IPS-11a (cell line): ENCODE results near the gene RSU1.

Experiments
- H3K4me3 ChIP-seq: one replicate; pipeline ENCODE4 v1.5.1; 2013; ENCODE audit warnings: low read depth, low read length, control low read depth

RSU1 gene

DNA sequence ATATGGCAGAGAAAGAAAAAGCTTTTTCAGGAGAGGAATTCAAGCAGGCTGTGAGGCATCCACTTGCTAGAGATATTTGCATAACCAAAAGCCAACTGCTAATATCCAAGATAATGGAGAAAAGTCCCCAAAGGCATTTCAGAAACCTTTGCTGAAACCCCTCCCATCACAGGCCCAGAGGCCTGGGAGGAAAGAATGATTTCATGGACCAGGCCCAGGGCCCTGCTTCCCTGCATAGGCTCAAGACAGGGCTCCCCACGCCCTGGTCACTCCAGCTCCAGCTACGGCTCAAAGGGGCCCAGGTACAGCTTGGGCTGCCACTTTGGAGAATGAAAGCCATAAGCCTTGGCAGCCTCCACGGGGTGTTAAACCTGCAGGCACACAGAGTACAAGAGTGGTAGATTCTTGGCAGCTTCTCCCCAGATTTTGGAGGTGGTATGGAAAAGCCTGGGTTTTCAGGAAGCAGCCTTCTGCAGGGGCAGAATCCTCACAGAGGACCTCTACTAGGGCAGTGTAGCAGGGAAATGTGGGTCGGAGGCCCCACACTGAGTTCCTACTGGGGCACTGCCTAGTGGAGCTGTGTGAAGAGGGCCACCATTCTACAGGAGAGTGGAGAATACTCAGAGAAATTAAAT, 5.6 kb upstream of the RSU1 start:
- no peak overlapping the region for H3K4me3 ChIP-seq

DNA sequence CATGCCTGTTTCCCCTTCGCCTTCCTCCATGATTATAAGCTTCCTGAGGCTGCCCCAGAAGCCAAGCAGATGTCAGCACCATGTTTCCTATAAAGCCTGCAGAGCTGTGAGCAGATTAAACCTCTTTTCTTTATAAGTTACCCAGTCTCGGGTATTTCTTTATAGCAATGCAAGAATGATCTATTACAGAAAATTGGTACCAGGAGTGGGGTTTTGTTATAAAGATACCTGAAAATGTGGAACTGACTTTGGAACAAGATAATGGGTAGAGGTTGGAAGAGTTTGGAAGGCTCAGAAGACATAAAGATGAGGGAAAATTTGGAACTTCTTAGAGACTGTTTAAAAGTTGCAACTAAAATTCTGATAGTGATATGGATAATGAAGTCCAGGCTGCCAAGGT, 4.8 kb upstream of the RSU1 start:
- H3K4me3 ChIP-seq, result no peak overlapping the region

DNA sequence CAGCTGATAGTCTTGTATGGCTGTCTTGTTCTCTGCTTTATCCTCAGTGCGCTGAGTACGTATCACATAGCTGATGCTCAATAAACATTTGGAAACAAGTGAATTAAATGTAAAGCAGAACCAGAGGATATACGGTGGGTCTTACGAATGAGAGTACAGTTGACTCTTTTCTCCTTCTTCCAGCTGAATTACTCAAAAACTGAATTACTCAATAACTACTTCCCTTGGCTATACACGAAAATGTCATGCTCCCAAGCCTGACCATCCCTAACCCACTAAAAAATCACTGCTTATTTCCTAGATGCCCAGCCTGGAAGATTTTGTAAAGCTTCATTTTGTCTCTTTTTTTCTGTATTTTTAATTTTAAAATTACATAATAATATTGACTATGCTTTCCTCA, 3.2 kb upstream of the RSU1 start:
- no peak overlapping the region for H3K4me3 ChIP-seq

DNA sequence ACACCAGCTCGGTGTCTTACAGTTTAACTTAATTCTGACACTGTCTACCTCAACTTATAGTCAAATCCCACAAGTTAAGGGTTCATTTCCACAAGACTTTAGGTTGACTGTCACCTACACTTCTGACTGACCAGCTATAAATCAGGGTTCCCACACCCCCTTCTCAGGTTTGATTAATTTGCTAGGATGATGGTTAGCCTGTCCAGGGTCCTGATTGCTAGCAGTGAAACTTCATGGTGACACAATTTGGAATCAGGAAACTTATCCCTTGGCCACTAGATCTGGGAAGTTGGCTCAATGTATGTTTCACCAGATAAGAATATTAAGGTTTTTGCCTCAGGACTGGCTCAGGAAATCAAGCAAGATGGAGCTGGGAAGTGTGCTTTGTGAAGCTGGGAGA, 2.8 kb upstream of the RSU1 start:
- H3K4me3 ChIP-seq, result no peak overlapping the region

DNA sequence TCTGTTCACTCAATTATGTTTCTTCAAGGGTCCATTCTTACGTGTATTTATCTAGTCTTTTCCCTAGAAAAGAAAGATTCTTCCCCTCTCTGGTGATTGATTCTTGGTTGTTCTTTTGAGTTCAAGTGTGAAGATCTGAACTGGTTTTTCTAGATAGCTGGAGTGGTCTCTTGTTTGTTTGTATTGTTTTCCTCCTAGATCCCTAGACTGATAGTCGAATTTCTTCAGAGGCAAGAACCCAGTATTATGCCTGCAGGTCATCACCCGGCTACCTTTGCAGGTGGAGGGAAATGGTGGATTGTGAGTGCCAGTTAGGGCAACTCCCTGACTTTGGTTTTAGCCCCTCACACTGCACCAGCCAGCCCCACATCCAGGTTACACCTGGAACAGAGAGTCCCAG, 2.2 kb upstream of the RSU1 start:
- no peak overlapping the region for H3K4me3 ChIP-seq

DNA sequence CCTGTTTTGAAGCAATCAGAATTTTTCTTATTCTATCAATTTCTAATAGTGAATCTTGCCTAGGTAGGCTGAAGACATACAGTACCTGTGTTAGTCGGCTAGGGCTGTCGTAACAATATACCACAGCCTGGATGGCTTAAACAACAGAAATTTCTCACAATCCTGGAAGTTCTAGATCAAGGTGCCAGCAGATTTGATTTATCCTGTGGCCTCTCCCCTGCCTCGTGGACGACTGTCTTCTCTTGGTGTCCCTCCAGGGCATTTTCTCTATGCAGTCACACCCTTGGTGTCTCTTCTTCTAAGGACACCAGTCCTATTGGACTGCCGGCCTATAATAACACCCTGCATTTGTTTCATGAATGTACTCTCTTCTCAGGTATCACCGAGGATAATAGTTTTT, 1.8 kb upstream of the RSU1 start:
- no peak overlapping the region for H3K4me3 ChIP-seq

DNA sequence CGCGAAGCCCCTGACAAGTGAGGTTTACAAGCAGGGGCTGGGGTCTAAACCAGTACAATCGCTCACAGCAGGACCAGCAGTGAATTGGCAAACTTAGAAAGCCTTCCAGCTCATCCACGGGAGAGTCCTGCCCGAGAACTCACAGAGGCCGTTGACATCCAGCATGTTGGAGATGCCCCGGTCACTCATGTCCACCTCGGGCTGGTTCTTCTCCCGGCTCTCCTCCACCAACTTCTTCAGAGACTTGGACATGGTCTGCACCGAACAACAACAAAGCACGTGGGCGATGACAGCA, 447 bp downstream of the RSU1 start:
- H3K4me3 ChIP-seq, result peak overlapping the region; percentile 95

DNA sequence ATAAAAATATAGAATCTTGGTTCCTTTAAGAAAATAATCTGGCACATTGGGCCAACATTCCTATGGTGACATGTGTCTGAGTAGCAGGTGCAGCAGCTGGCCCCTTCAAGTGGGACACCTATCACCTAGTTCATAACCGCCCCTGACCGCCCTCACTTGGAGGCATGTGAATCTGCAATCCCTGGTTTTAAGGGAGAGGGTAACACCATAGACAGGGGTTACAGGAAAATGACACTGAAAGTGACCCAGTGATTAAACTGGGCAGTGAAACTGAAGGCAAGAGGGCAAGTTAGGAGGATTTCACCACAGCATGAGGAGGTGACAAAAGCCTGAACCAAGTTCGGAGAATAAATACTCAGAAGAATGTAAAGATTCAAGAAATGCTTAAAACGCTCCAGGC, 1.1 kb downstream of the RSU1 start:
- peak overlapping the region; percentile 95 for H3K4me3 ChIP-seq

DNA sequence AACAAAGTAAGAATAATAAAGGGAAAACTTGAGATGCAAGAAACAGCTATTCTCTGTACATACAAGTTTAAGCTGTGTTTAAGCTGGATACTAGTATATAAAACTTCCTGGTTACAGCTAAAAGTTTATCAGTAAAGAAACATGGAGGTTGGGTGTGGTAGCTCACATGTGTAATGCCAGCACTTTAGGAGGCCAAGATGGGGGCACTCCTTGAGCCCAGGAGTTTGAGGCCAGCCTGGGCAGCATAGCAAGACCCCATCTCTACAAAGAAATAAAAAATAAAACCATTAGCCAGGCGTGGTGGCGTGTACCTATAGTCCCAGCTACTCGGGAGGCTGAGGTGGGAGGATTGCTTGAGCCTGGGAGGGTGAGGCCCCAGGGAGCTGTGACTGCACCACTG, 3.2 kb downstream of the RSU1 start:
- no peak overlapping the region for H3K4me3 ChIP-seq

DNA sequence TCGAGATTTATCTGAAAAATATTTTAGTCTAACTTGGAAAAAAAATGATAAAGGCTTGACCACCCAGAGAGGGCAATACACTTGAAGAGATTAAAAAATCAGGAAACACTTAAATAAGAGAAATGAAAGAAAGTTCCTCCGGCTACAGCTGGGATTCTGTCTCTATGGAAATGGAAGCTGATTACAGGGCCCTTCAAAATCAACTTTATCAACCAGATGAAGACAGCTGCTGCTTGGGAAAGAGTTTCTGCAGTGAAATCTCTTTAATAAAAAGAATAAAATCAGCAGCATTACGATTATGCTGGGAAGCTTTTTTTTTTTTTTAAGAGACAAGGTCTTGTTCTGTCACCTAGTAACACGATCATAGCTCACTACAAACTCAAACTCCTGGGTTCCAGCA, 4.5 kb downstream of the RSU1 start:
- no peak overlapping the region for H3K4me3 ChIP-seq

DNA sequence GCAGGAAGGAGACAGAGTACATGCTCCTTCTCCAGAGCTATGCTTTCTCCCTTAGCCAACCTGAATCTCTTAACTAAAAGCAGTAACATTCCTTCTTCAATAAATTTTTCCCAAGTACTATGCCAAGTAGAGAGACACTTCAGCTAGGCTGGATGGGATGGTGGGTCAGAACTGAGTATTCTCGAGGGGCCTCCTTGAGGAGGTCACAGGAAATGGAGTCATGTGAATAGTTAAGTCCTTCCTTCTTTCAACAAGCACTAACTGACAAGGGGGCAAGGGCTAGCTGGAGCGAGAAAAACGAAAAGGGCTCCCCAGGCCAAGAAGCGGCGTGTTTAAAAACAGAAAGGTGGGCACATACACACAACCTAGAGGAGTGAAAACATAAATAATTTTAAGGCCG, 5.5 kb downstream of the RSU1 start:
- no peak overlapping the region for H3K4me3 ChIP-seq

DNA sequence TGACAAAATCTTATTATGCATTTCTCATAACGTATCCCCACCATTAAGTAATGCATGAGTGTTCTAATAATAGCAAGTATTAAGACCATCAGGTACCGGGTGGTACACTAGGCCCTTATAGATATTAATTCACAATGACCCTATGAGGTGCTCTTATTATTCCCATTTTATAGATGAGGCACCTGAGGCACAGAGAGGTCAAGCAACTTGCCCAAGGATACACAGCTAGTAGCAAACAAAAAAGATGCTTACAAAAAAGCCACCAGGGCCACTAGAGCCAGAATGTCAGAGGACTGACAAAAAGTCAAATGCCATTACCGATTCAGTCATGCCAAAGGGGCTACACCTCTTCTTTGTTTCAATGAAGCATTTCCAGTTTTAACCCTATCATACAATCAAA, 5.9 kb downstream of the RSU1 start:
- no peak overlapping the region for H3K4me3 ChIP-seq

DNA sequence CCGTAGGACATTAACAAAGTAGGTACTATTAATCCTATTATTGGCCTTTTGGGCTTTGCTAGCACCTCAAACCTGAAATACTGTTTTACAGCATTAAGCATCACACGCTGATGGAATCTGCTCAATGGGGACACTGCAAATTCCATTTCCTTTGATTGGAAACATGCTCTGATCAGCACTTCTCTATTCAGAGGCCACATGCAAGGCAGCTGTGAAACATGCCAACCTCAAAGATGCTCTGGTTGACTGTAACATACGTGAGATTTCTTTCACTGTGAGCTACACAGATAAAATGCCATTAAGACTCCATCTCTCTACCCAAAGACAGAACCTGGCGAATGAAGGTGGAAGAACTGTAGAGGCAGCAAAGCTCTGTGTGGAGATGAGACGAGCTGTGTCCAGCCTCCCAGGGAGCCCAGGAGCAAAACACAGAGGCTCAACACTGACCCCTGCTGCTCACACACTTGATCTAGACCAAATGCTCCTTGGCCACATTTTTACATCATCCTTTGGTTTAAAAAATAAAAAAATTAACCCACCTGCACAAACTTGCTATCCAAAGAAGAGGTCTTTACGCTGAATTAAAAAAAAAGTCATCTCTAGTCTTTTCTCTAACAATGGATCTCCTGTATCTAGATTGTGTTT, 8.0 kb downstream of the RSU1 start:
- no peak overlapping the region for H3K4me3 ChIP-seq

DNA sequence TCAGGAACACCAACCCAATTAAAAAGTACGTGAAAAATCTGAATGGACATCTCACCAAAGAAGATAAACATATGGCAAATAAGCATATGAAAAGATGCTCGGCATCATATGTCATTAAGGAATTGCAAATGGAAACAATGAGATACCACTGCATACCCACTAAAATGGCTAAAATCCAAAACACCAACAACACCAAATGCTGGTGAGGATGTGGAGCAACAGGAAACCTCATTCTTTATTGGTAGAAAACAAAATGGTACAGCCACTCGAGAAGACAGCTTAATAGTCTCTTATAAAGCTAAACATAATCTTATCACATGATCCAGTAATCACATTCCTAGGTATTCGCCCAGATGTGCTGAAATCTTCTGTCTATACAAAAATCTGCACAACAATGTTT, 13.1 kb downstream of the RSU1 start:
- no peak overlapping the region for H3K4me3 ChIP-seq

DNA sequence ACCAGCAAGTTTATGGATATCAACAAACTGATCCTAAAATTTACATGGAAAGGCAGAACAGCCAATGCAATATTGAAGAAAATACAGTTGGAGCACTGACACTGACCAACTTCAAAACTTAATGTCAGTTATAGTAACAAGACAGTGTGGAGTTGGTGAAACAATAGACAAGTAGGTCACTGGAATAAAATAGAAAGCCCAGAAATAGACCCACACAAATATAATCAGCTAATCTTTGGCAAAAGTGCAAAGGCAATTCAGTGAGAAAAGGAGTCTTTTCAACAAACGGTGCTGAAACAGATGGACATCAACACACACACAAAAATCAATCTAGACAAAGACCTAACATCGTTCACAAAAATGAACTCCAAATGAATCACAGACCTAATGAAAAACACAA, 13.8 kb downstream of the RSU1 start:
- H3K4me3 ChIP-seq, result no peak overlapping the region

DNA sequence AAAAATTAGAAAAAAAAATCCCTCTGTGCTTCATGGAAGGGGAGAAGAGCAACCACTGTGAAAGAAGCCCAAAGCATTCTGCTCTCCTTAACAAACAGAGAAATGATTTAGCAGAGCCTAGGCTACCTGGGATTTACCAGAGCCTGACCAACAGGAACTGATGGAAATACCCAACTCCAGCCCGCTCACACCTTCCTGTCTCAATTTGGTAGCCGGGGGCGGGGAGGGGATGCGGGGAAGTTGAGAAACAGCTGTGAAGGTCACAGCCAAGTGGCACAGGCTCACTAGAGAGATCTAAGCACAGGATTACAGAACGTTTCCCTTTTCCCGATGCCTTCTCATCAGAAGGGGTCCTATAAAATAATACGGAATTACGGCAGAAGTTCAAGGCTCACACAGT, 17.6 kb downstream of the RSU1 start:
- no peak overlapping the region for H3K4me3 ChIP-seq

DNA sequence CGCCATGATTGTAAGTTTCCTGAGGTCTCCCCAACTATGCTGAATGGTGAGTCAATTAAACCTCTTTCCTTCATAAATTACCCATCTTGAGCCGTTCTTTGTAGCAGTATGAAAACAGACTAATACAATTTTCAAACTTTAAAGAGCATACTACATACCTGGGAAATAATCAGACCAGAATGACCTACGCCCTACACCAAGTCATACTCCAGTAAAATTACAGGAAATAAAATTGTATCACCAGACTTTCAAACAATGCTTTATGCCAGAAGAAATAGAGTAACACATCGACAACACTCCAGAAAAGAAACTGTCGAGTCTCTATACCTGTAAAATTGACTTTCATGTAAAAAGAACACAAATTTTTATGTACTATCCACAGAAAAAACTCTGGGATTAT, 18.7 kb downstream of the RSU1 start:
- H3K4me3 ChIP-seq, result no peak overlapping the region

DNA sequence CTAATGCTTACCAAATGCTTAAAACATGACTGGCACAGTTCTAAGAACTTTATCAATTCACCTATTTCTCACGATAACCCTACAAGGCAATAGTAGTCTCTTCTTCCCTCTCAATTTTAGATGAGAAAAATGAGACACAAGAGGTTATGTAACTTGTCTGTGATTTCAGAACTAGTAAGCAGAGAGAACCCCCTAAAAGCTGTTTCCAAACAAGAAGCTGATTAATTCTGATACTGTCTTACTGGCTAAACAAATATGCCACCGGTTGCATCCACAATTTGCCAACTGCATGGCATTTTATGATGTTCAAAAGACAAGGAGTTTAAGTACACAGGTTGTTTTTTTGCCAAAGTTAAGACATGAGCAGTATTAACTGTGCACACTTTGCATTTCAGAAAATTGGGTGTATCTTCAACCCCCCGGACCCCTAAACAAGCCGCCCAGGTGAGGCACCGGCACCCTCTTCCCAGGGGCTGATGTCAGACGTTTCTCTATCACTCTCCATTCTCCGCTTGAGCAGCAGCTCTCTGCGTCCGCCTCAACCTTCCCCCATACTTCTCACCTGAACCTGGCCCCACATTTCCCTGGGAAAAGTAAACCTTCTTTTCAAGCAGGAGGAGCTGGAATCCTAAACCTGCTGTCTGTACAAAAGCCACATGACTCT, 21.7 kb downstream of the RSU1 start:
- no peak overlapping the region for H3K4me3 ChIP-seq

DNA sequence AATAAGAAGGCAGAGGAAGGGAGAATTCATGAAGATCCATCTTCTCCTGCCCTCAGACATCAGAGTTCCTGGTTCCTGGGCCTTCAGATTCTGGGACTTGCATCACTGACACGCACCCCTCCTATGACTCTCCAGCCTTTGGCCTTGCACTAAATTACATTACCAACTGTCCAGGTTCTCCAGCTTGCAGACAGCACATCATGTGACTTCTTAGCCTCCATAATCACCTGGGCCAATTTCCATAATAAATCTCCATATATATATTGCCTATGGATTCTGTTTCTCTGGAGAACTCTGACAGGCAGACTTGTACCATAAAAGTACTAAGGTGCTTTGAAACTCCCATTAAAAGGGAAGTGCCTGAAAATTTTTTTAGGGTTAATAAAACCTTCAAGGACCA, 23.2 kb downstream of the RSU1 start:
- H3K4me3 ChIP-seq, result no peak overlapping the region

DNA sequence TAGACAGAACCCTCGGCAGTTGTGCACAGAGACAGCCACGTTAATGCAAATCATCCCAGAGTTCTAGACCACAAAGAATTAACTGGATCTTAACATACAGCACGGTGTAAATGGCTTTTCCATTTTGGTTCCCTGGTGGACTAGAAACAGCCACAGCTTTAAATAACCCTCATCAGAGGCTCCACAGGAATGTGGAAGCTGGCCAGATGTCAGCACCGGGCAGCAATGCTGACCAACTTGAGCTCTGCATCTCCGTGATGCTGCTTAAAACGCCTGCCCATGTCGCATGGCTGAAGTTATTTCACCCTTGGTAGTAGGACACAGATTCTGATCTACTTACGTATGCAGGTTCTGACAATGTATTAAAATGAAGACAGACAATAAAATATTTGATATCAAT, 24.5 kb downstream of the RSU1 start:
- H3K4me3 ChIP-seq, result no peak overlapping the region

DNA sequence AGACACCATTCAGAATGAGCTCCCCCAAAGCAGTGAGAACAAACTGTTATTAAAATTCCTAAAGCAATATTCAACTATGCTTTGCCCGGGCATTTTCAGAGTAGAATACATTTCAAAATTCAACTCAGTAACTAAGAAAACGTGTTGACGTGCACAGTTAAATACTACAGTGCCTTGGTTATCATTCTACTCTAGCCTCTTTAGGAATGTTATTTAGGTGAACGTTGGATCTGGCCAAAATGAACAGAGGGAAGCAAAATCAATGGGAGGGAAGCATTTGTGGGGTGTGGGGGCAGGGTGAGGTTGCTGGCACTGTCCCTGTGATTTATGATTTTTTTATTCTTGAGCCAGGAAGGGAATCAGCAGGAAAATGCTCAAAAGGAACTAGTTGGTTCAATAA, 27.5 kb downstream of the RSU1 start:
- H3K4me3 ChIP-seq, result no peak overlapping the region

DNA sequence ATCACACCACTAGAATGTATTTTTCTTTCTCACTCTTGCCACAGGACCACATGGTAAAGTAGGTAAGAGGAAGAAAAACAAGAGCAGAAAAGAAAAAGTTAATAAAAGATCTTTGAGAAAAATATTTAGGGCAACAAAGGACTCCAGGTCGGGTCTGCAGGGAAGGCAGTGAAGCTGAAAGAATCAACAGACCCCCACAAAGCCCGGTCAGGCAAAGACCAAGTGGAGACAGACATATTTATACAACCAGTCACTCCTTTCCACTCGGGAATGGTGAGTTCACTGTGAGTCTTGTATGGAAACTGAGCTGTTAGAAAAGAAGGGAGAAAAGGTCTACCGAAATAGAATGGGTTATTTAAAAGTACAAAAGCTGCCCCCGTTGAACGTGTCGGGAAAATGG, 28.0 kb downstream of the RSU1 start:
- H3K4me3 ChIP-seq, result no peak overlapping the region

DNA sequence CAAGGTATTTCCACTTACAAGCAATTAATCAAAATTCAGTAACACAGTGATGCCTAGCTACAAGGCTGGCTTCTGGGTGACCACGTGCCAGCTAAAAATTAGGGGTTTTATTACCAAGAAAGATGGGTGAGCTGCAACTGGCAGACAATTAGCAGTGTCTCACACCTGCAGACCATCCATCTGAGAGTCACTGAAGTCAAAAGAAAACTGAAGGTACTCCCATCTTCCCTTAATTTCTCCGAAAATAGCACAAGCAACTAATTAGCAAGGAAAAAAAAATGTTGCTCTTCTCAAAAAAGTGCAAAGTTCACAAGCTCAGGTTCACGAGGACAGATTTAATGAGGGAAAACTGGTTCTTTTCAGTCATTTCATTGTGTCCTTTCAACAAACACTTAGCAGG, 28.4 kb downstream of the RSU1 start:
- H3K4me3 ChIP-seq, result no peak overlapping the region
